NCI-H1436 (cell line): ENCODE results near the gene CARS1.

ENCODE experiments used
- DNase-seq: peaks from one replicate; lab custom pipeline; 2025; lab: John Stamatoyannopoulos, UW

CARS1 gene

DNA sequence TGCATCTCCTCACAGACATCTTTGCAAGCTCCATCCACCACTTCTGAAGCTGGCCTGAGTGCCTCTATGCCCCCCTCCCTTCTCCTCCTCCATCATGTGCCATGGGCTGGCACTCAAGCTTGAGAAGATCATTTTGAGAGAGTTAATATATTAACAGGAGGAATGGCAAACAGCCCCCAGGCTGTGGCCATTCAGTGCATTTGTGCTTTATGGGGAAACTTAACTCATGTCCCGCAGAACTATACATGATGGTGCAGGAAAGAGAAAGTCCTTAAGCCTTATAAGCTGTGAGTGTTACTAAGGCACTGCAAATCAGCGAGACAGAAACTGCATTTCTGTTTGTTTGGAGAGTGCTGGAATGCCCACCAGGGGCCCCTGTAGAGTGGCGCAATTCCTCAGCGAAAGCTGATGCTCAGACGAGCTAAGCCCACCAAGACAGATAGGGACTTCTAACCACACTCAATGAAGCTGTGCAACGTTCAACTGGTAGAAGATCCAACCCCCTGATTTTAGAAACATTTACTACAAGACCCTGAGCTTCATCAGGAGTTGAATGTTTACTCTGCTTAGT lies 101.2 kb downstream of the CARS1 start:
- DNase-seq = no peak

DNA sequence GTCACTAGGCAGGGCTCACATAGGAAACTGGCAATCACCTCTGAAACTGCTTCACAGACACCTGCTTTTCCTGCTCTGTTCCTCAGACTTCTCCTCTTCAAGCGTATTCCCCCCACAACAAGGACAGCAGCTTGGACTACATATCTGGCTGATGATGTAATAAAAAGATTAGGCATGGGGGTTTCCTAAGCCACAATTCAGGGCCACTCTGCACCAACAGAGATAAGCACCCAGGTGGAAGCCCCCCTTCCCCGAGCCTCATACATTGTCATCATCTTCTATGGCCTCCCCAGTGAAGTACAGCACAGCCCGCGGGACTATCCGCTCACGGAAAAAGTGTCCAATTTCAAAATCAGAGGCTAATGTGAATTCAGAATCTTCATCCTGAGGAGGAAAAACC lies 103.0 kb downstream of the CARS1 start:
- DNase-seq = no peak

DNA sequence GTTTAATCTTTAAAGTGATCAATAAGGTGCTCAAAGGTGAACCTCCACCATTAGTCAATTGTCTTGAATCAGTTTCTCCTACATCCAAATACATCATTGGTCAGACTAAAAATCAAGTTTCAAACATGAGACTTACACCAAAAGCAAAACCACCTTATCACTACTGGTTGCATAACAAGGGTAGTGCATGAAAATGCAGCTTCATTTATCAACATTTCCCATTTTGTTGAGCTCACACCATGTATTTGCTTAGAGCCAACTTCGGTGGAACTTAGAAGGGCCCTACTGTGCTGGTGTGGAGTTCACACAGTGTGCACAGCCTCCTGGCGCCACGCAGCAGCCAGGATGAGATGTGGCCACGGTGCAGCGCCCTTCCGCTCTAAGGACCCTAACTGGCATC lies 104.9 kb downstream of the CARS1 start:
- DNase-seq = no peak

DNA sequence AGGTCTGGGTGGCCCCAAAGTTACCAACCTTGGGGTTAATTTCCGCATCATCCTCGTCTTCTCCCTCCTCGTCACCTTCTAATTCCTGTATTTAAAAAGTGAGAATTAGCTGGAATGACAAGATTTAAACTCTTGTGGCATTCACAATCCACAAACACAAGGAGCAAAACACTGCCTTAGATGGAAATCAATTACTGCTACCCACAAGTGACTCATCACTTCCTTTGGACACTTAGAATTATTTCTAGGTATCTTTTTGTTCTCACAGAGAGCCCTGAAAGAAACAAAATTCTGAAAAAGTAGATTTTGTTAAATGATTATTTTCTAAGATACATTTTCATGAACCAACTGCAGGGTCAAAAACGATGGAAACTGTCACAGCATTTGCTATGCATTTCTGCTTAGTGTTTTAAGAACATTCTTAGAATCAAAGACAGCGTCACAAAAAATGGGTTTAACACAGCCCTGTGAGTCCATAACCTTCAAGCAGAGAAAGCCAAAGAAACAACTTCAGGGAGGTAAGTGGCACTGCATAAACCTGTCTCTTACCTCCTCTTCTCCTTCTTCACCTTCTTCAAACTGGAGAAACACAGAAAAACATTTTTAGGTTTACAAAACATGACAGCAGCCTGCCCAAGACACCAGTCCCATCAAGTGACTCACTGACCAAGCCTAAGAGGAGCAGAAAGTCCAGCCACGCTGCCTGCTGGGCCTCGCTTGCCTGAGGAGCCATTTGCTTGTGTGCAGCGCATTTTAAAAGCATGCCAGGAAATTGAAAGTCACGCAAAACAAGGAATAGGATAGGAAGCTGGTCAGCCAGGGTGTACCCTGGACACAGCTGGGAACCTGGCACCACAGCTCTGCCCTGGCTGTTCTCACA lies 105.8 kb downstream of the CARS1 start:
- DNase-seq = no peak
